Liver (tissue), 9 donors: ENCODE measurements around the gene RB1. TPM values are rescaled to one million over a fixed set of nuclear protein-coding genes. Genes with fewer than 3 reads are reported as not detected.

Source experiments
- DNase-seq: peaks from one replicate; pipeline ENCODE4 v3.0.0-alpha.2; 2017; ENCODE audit warnings: low spot score
- H3K27ac ChIP-seq, 2 donors: one replicate each; pipeline ENCODE4 v1.7.0; 2013; ENCODE audit warnings: inconsistent platforms in 2 of 2, low read length in 2 of 2, control low read depth in 1 of 2, low read depth in 1 of 2, mild to moderate bottlenecking in 1 of 2
- H3K27me3 ChIP-seq, 4 donors: one replicate each; pipeline versions ENCODE4 v1.6.1 to v1.7.0; 2013; ENCODE audit warnings: low read length in 3 of 4, inconsistent platforms in 1 of 4, mild to moderate bottlenecking in 1 of 4, moderate library complexity in 1 of 4; ENCODE audit not compliant: control insufficient read depth in 4 of 4, insufficient read depth in 4 of 4
- H3K36me3 ChIP-seq, 4 donors: one replicate each; pipeline versions ENCODE4 v1.6.1 to v1.7.0; 2013; ENCODE audit warnings: low read length in 3 of 4, mild to moderate bottlenecking in 3 of 4, low read depth in 1 of 4, moderate library complexity in 1 of 4; ENCODE audit not compliant: control insufficient read depth in 4 of 4, insufficient read depth in 3 of 4
- H3K4me1 ChIP-seq, 4 donors: one replicate each; pipeline versions ENCODE4 v1.6.1 to v1.7.0; 2013; ENCODE audit warnings: low read length in 3 of 4, mild to moderate bottlenecking in 3 of 4, moderate library complexity in 1 of 4; ENCODE audit not compliant: control insufficient read depth in 4 of 4, insufficient read depth in 4 of 4
- H3K4me3 ChIP-seq, 3 donors: one replicate each; pipeline versions ENCODE4 v1.6.1 to v1.7.0; 2013; ENCODE audit warnings: low read length in 3 of 3, control low read depth in 1 of 3, low read depth in 1 of 3, mild to moderate bottlenecking in 1 of 3
- H3K9ac ChIP-seq, 2 donors: one replicate each; pipeline ENCODE4 v1.7.0; 2013; ENCODE audit warnings: low read length in 2 of 2, mild to moderate bottlenecking in 2 of 2, moderate library complexity in 2 of 2, control low read depth in 1 of 2, low read depth in 1 of 2
- H3K9me3 ChIP-seq, 4 donors: one replicate each; pipeline versions ENCODE4 v1.6.1 to v1.7.0; 2013; ENCODE audit warnings: low read length in 3 of 4; ENCODE audit not compliant: control insufficient read depth in 4 of 4
- ATF3 ChIP-seq: IDR thresholded peaks from 2 replicates; pipeline ENCODE4 v1.6.1; 2016; ENCODE audit warnings: antibody characterized with exemption
- EGR1 ChIP-seq, 2 donors: IDR thresholded peaks; 2 replicates each; pipeline ENCODE4 v1.6.1; 2016 to 2018; ENCODE audit warnings: antibody characterized with exemption in 2 of 2, low read depth in 2 of 2
- FOXA1 ChIP-seq: IDR thresholded peaks from 2 replicates; pipeline ENCODE4 v1.6.1; 2016; ENCODE audit warnings: antibody characterized with exemption
- FOXA2 ChIP-seq: IDR thresholded peaks from 2 replicates; pipeline ENCODE4 v1.6.1; 2016; ENCODE audit warnings: antibody characterized with exemption
- GABPA ChIP-seq, 2 donors: IDR thresholded peaks in 1 of 2; conservative IDR thresholded peaks in 1 of 2; 2 replicates each; pipeline ENCODE4 v1.6.1; 2016; ENCODE audit warnings: antibody characterized with exemption in 2 of 2, mild to moderate bottlenecking in 1 of 2, moderate library complexity in 1 of 2
- HNF4A ChIP-seq, 2 donors: conservative IDR thresholded peaks; 2 replicates each; pipeline ENCODE4 v1.6.1; 2016; ENCODE audit warnings: antibody characterized with exemption in 2 of 2, mild to moderate bottlenecking in 2 of 2
- HNF4G ChIP-seq: IDR thresholded peaks from 2 replicates; pipeline ENCODE4 v1.6.1; 2016; ENCODE audit warnings: antibody characterized with exemption
- JUND ChIP-seq, 2 donors: IDR thresholded peaks; 2 replicates each; pipeline ENCODE4 v1.6.1; 2016; ENCODE audit warnings: antibody characterized with exemption in 2 of 2
- MAX ChIP-seq: IDR thresholded peaks from 2 replicates; pipeline ENCODE4 v1.6.1; 2016; ENCODE audit warnings: antibody characterized with exemption
- NR2F2 ChIP-seq: IDR thresholded peaks from 2 replicates; pipeline ENCODE4 v1.6.1; 2016; ENCODE audit warnings: antibody characterized with exemption
- RAD21 ChIP-seq, 2 donors: IDR thresholded peaks; 2 replicates each; pipeline ENCODE4 v1.6.1; 2016; ENCODE audit warnings: antibody characterized with exemption in 2 of 2, mild to moderate bottlenecking in 2 of 2
- RXRA ChIP-seq, 2 donors: IDR thresholded peaks; 2 replicates each; pipeline ENCODE4 v1.6.1; 2017 to 2018; ENCODE audit warnings: antibody characterized with exemption in 2 of 2, mild to moderate bottlenecking in 1 of 2
- SP1 ChIP-seq: IDR thresholded peaks from 2 replicates; pipeline ENCODE4 v1.6.1; 2018; ENCODE audit warnings: antibody characterized with exemption, mild to moderate bottlenecking
- TAF1 ChIP-seq: conservative IDR thresholded peaks from 2 replicates; pipeline ENCODE4 v1.6.1; 2016; ENCODE audit warnings: antibody characterized with exemption, mild to moderate bottlenecking
- YY1 ChIP-seq: IDR thresholded peaks from 2 replicates; pipeline ENCODE4 v1.6.1; 2016; ENCODE audit warnings: antibody characterized with exemption, mild to moderate bottlenecking
- ZBTB33 ChIP-seq: IDR thresholded peaks from 2 replicates; pipeline ENCODE4 v1.6.1; 2016; ENCODE audit warnings: antibody characterized with exemption
- polyA plus RNA-seq, 2 donors: library from polyadenylated mRNA; stranded (reverse) in 1 of 2; unstranded in 1 of 2; fragments of 200-250 nt in 1 of 2; fragments of >200 nt in 1 of 2; fragmentation: Nextera tagmentation in 1 of 2; extraction: Ambion mirVana in 1 of 2; gene quantifications; one replicate each; pipeline versions ENCODE4 v1.2.1 to v1.2.3, GENCODE V29; 2013 to 2015
- total RNA-seq, 2 donors: library from RNA; depleted of rRNA; stranded (reverse); fragments of >200 nt; gene quantifications; one replicate each; pipeline ENCODE4 v1.2.3, GENCODE V29; 2014
- TF ChIP-seq, protein P1 (sequence below): IDR thresholded peaks from 2 replicates; pipeline ENCODE4 v1.6.1; 2016; ENCODE audit warnings: antibody characterized with exemption, mild to moderate bottlenecking
- TF ChIP-seq, protein P2 (sequence below): fragments of 150-350 bp; IDR thresholded peaks from 2 replicates; pipeline ENCODE4 v1.5.1; 2017; ENCODE audit warnings: improper control_type of control experiment, low read depth, low read length; ENCODE audit not compliant: missing input control
- donor health status: healthy.
- donor health status: healthy.
- donor health status: healthy.
- donor health status: healthy.
- donor health status: healthy.

RB1 gene
- total and polyA plus RNA-seq, 4 donors, result 6.6 to 30.6 (median 8.9) TPM

DNA sequence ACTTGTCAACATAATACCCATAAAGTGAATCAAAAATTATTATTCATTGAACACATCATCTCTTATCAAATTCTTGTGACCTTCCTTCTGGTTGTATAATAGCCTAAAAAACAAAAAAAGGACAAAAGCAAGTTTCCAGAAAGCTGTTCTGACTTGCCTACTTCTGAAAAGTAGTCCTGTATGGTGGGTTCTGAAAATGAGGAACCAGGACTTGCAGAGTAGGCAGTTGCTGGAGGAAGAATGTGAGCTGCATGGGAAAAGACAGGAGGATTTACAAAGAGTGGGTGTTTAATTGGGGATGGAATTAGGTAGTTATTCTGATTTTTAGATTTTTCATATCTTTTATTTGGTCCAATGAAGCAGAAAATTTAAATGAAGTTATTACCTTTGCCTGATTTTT lies 172.7 kb downstream of the RB1 start:
- no peaks in the 10 kb centered on the region for H3K27me3 ChIP-seq
- no peak for DNase-seq
- no peak for TF ChIP-seq FOXA1
- no peak for TF ChIP-seq NR2F2
- TF ChIP-seq ZBTB33, result no peak
- no peak for TF ChIP-seq GABPA (IDR thresholded peaks at IDR 0.05 in 1 of 2, conservative IDR thresholded peaks at IDR 0.05 in 1 of 2)
- no peak for TF ChIP-seq RAD21 (IDR thresholded peaks at IDR 0.05)
- TF ChIP-seq RXRA (IDR thresholded peaks at IDR 0.05), result no peak
- TF ChIP-seq, protein P1, sequence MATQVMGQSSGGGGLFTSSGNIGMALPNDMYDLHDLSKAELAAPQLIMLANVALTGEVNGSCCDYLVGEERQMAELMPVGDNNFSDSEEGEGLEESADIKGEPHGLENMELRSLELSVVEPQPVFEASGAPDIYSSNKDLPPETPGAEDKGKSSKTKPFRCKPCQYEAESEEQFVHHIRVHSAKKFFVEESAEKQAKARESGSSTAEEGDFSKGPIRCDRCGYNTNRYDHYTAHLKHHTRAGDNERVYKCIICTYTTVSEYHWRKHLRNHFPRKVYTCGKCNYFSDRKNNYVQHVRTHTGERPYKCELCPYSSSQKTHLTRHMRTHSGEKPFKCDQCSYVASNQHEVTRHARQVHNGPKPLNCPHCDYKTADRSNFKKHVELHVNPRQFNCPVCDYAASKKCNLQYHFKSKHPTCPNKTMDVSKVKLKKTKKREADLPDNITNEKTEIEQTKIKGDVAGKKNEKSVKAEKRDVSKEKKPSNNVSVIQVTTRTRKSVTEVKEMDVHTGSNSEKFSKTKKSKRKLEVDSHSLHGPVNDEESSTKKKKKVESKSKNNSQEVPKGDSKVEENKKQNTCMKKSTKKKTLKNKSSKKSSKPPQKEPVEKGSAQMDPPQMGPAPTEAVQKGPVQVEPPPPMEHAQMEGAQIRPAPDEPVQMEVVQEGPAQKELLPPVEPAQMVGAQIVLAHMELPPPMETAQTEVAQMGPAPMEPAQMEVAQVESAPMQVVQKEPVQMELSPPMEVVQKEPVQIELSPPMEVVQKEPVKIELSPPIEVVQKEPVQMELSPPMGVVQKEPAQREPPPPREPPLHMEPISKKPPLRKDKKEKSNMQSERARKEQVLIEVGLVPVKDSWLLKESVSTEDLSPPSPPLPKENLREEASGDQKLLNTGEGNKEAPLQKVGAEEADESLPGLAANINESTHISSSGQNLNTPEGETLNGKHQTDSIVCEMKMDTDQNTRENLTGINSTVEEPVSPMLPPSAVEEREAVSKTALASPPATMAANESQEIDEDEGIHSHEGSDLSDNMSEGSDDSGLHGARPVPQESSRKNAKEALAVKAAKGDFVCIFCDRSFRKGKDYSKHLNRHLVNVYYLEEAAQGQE, result no peak
- TF ChIP-seq TAF1, result no peak
- TF ChIP-seq EGR1 (IDR thresholded peaks at IDR 0.05; ENCODE audit: low read depth in 2 of 2), result no peak
- TF ChIP-seq HNF4A (conservative IDR thresholded peaks at IDR 0.05), result no peak
- no peak for TF ChIP-seq FOXA2
- TF ChIP-seq, protein P2, sequence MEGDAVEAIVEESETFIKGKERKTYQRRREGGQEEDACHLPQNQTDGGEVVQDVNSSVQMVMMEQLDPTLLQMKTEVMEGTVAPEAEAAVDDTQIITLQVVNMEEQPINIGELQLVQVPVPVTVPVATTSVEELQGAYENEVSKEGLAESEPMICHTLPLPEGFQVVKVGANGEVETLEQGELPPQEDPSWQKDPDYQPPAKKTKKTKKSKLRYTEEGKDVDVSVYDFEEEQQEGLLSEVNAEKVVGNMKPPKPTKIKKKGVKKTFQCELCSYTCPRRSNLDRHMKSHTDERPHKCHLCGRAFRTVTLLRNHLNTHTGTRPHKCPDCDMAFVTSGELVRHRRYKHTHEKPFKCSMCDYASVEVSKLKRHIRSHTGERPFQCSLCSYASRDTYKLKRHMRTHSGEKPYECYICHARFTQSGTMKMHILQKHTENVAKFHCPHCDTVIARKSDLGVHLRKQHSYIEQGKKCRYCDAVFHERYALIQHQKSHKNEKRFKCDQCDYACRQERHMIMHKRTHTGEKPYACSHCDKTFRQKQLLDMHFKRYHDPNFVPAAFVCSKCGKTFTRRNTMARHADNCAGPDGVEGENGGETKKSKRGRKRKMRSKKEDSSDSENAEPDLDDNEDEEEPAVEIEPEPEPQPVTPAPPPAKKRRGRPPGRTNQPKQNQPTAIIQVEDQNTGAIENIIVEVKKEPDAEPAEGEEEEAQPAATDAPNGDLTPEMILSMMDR, result no peak
- TF ChIP-seq SP1, result no peak
- TF ChIP-seq HNF4G, result no peak
- no peak for TF ChIP-seq MAX
- no peak for TF ChIP-seq JUND (IDR thresholded peaks at IDR 0.05)
- TF ChIP-seq ATF3, result no peak
- TF ChIP-seq YY1, result no peak
- H3K4me3 ChIP-seq, result no peak overlapping the region
- peaks cover 0 to 3% (median 1%) of the 10 kb centered on the region in 4 donors for H3K36me3 ChIP-seq
- peaks cover 0 to 3% (median 0%) of the 10 kb centered on the region in 4 donors for H3K4me1 ChIP-seq
- H3K9ac ChIP-seq, result no peak overlapping the region
- no peaks in the 10 kb centered on the region for H3K9me3 ChIP-seq
- H3K27ac ChIP-seq, result no peak overlapping the region
